Breast epithelium (tissue), 3 donors: ENCODE results near the gene ZNF566.

Experiments
- CTCF ChIP-seq, 3 donors: fragments of 450-650 bp; IDR thresholded peaks; one replicate each; pipeline ENCODE4 v1.5.1; 2016 to 2017; ENCODE audit warnings: antibody characterized with exemption in 3 of 3, mild to moderate bottlenecking in 3 of 3, moderate library complexity in 3 of 3
- POLR2A ChIP-seq: fragments of 450-650 bp; IDR thresholded peaks from one replicate; pipeline ENCODE4 v1.6.1; 2016; ENCODE audit warnings: antibody characterized with exemption, mild to moderate bottlenecking, moderate library complexity
- POLR2AphosphoS5 ChIP-seq, 3 donors: sonication (generic); formaldehyde crosslinking; IDR thresholded peaks; one replicate each; pipeline ENCODE4 v1.6.1; 2017; ENCODE audit warnings: antibody characterized with exemption in 3 of 3

- TF ChIP-seq POLR2A (no peak), CTCF (IDR thresholded peaks at IDR 0.05) (no peak), POLR2AphosphoS5 (IDR thresholded peaks at IDR 0.05) (no peak)
These were observed 87.9 kb downstream of the ZNF566 start for GRCh38 chr19:36401475-36401874.
